Fibroblast of upper back skin (primary cell): ENCODE results near the gene CKLF.
"Not testable (repeated sequence)": the region's sequence is repeated elsewhere in the genome, so short reads cannot be mapped to it uniquely, and the experiment has no call there.

Experiments
- DNase-seq: peaks from one replicate; pipeline ENCODE4 v3.0.0-alpha.2; 2013

CKLF gene

DNA sequence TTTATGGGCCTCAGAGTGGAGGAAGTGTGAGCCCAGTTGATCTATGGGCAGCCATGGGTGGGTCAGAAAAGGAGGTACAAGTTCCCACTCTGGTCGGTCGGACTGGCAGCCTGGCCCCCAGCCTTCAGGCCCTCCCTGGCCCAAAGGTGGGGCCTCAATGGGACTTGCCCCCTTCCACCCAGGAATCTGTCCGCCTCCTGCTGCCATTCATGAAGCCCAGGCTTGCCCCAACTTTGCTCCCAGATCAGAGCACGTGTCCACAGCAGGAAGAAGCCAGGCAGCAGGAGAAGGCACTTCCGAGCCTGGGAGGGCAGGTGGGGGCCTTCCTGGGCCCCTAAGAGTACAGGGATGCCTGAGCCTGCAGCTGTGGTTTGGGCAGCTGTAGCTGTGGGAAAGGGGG lies 49.1 kb downstream of the CKLF start:
- DNase-seq = no peak

- DNase-seq = peak; percentile 56
Observed at GRCh38 chr16:66603537-66604375, 51.4 kb downstream of the CKLF start.

DNA sequence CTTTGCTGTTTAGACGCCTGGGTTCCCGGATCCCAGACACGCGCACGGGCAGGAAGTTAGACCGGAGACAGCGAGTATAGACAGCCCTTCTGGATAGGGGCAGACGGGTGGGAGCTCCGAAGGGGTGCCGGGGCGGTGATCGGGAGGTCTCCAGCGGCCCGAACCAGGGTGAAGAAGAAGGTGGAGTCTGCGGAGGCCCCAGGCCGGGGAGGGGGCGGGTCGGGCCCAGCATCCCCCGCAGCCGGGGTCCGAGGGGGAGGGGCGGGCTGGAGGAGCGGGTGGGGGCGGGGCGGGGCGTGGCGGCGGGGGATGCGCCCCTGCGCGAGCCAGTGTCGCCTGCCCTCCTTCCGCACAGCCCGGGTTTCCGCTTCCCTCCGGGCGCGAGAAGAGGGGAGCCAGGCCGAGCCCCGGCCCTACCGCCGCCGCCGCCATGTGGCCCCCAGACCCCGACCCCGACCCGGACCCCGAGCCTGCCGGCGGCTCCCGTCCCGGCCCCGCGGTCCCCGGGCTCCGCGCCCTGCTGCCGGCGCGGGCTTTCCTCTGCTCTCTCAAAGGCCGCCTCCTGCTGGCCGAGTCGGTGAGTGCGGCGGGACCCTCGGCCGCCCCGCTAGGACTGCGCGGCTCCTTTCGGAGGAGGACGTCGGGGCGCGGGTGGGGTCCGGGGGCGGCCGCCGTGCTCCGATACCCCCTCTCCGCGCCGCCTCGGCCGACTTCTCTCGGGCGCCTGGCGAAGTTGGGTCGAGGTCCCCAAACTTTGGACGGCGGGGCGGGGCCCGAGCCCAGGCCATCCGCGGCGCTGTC lies 52.2 kb downstream of the CKLF start, which contains the start of gene CMTM3:
Gene CMTM3 (plus strand): TSS at position 329 of the 801 bp plus-strand sequence. CDS start 102 bp downstream, at position 431.
- DNase-seq = peak; percentile 58

- DNase-seq = peak; percentile 32
Observed at GRCh38 chr16:66605177-66605978, 53.0 kb downstream of the CKLF start.

- DNase-seq = no peak
Observed at GRCh38 chr16:66605979-66606751, 53.8 kb downstream of the CKLF start.

- DNase-seq = peak; percentile 92
Observed at GRCh38 chr16:66608241-66609138, 56.1 kb downstream of the CKLF start.

GRCh38 chr16:66609139-66609510 lies 56.7 kb downstream of the CKLF start:
- no peak for DNase-seq

DNA sequence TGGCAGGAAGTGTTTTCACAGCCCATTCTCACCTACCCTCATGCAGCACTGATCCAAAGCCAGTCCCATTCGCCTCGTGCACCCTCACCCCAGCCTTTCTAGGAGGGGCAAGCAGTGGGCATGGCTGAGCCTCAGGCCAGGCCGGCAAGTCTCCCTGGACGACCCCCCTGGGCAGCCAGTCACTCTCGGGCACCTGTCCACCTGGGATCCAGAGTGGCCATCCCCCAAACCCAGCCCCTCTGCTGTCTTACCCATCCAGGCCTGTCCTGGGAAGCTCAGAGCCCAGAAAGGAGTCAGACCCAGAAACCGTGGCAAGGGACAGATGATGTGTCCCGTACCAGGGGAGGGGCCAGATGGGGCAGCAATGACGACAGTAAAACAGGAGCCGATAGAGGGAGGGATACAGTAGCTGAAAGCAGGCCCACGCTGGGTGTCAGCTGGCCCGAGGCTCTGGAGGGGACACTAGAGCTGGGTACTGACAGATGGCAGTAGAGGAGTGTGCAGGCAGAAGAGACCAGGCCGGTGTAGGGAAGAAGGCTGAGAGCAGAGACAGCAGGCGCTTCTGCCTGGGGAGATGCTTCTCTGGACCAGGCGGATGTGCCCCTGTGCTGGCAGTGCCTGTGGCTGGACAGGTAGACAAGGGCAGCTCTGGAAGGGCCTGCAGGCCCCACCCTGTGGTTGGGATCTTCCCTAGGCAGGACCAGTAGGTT lies 57.9 kb downstream of the CKLF start:
- DNase-seq = no peak

DNA sequence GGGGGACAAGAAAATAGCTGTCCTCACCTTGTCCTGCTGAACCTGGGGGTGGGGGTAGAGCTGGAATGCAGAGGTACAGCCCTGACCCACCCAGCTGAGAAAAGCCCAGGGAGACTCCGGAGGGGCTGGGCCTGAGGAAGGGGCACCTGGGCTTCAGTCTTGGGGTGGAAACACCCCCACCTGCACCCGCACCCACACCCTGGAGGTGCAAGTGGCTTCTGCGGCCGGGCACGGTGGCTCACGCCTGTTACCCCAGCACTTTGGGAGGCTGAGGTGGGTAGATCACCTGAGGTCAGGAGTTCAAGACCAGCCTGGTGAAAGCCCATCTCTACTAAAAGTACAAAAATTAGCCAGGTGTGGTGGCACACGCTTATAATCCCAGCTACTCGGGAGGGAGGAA lies 59.5 kb downstream of the CKLF start:
- not testable (repeated sequence) for DNase-seq

DNA sequence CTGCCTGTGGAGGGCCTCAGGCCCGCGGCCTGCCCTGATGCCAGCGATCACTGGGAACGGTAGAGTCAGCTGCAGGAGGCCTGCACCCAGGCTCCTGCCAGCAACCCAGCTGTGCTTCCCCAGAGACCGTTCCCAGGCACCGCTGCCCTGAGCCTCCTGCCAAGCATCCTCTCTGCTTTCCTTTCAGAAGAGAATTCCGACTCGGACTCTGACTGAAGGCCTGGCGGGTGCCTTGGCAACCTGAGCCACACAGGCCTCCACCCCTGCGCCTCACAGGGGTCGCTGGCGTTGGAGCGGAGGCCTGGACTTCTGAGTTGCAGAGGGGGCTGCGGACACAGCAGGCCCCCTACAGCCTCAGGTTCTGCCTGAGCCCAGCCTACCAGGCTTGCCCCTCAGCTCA lies 60.0 kb downstream of the CKLF start:
- DNase-seq = no peak

GRCh38 chr16:66614161-66614802 lies 61.9 kb downstream of the CKLF start:
- no peak for DNase-seq
